ENCODE measurements around the gene ASB6.

Gene ASB6

GRCh38 chr9:129635099-129636065, 6.6 kb downstream of the ASB6 start:
- TF ChIP-seq POLR2AphosphoS5 (IDR thresholded peaks at IDR 0.05; ENCODE audit: low read depth) = peak; percentile 21; the same call in 1 of the 2 replicates
- no peak for TF ChIP-seq REST (IDR thresholded peaks at IDR 0.05; ENCODE audit: insufficient replicate concordance, low read depth)
- Histone ChIP-seq H3K4me3 (replicated peaks; ENCODE audit: insufficient read depth, low read length) (no peak overlapping the region), H3K27me3 (ENCODE audit: insufficient read depth, poor library complexity, severe bottlenecking) (no peaks in the 10 kb centered on the region), H3K27ac (replicated peaks) (peak overlapping the region; percentile 50)
- DNase-seq (ENCODE audit: low read depth in 1 of 2, low spot score in 1 of 2) = peak in 1 of 2 experiments; percentile 37

- H3K27ac ChIP-seq (replicated peaks) = no peak overlapping the region
- no peak for TF ChIP-seq POLR2AphosphoS5 (IDR thresholded peaks at IDR 0.05; ENCODE audit: low read depth)
- TF ChIP-seq CTCF (IDR thresholded peaks at IDR 0.05; ENCODE audit: insufficient read depth, low read length) = no peak
- no peak for TF ChIP-seq SPI1 (IDR thresholded peaks at IDR 0.05; ENCODE audit: borderline replicate concordance, low read depth)
- no peak for TF ChIP-seq REST (IDR thresholded peaks at IDR 0.05; ENCODE audit: insufficient replicate concordance, low read depth)
- no peak for TF ChIP-seq GABPA (IDR thresholded peaks at IDR 0.05; ENCODE audit: low read depth)
- H3K4me3 ChIP-seq (replicated peaks; ENCODE audit: insufficient read depth, low read length) = no peak overlapping the region
- DNase-seq (ENCODE audit: low read depth in 1 of 2, low spot score in 1 of 2) = no peak
- H3K27me3 ChIP-seq (ENCODE audit: insufficient read depth, poor library complexity, severe bottlenecking) = no peaks in the 10 kb centered on the region
These were observed 8.1 kb downstream of the ASB6 start for GRCh38 chr9:129633848-129634247.

- H3K4me3 ChIP-seq (replicated peaks; ENCODE audit: insufficient read depth, low read length) = no peak overlapping the region
- TF ChIP-seq GABPA (IDR thresholded peaks at IDR 0.05; ENCODE audit: low read depth) = no peak
- TF ChIP-seq POLR2AphosphoS5 (IDR thresholded peaks at IDR 0.05; ENCODE audit: low read depth) = no peak
- no peak for TF ChIP-seq SPI1 (IDR thresholded peaks at IDR 0.05; ENCODE audit: borderline replicate concordance, low read depth)
- TF ChIP-seq CTCF (IDR thresholded peaks at IDR 0.05; ENCODE audit: insufficient read depth, low read length) = no peak
- no peak for TF ChIP-seq REST (IDR thresholded peaks at IDR 0.05; ENCODE audit: insufficient replicate concordance, low read depth)
- DNase-seq (ENCODE audit: low read depth in 1 of 2, low spot score in 1 of 2) = no peak
- H3K27ac ChIP-seq (replicated peaks) = no peak overlapping the region
- H3K27me3 ChIP-seq (ENCODE audit: insufficient read depth, poor library complexity, severe bottlenecking) = no peaks in the 10 kb centered on the region
These were observed 8.7 kb downstream of the ASB6 start for GRCh38 chr9:129633207-129633606.

Measured in HL-60 (cell line).